WTC11 (cell line): ENCODE results near the gene GMEB1.

ENCODE experiments used
- CTCF ChIP-seq: fragments of 200-600 bp; IDR thresholded peaks from 2 replicates; pipeline ENCODE4 v1.8.0; 2022; ENCODE audit warnings: antibody characterized with exemption
- FOXP1 ChIP-seq: sonication (generic); formaldehyde crosslinking; IDR thresholded peaks from 2 replicates; pipeline ENCODE4 v1.8.0; 2022; ENCODE audit warnings: missing genetic modification reagents, mild to moderate bottlenecking, moderate library complexity, borderline replicate concordance
- GTF2I ChIP-seq: fragments of 250-450 bp; sonication (Bioruptor Pico); conservative IDR thresholded peaks from 2 replicates; pipeline ENCODE4 v1.4.0; 2021; ENCODE audit warnings: mild to moderate bottlenecking
- JUN ChIP-seq: sonication (generic); formaldehyde crosslinking; IDR thresholded peaks from 2 replicates; pipeline ENCODE4 v1.8.0; 2023; ENCODE audit warnings: mild to moderate bottlenecking, missing genetic modification reagents
- MLX ChIP-seq: sonication (generic); formaldehyde crosslinking; IDR thresholded peaks from 2 replicates; pipeline ENCODE4 v1.8.1; 2023; ENCODE audit warnings: mild to moderate bottlenecking, missing genetic modification reagents, moderate library complexity
- SP1 ChIP-seq: sonication (generic); formaldehyde crosslinking; conservative IDR thresholded peaks from 2 replicates; pipeline ENCODE4 v1.8.1; 2022; ENCODE audit warnings: missing genetic modification reagents
- TP53 ChIP-seq: sonication (generic); formaldehyde crosslinking; IDR thresholded peaks from 2 replicates; pipeline ENCODE4 v1.8.1; 2023; ENCODE audit warnings: mild to moderate bottlenecking, missing genetic modification reagents
- ZBTB21 ChIP-seq: sonication (generic); formaldehyde crosslinking; IDR thresholded peaks from 2 replicates; pipeline ENCODE4 v1.8.1; 2023; ENCODE audit warnings: mild to moderate bottlenecking, missing genetic modification reagents, borderline replicate concordance
- TF ChIP-seq, protein P1 (sequence below): sonication (generic); formaldehyde crosslinking; IDR thresholded peaks from 2 replicates; pipeline ENCODE4 v1.8.1; 2022; ENCODE audit warnings: low read depth, missing genetic modification reagents, borderline replicate concordance

- TF ChIP-seq ZBTB21 (CRISPR knock-in tag) = no peak
- no peak for TF ChIP-seq TP53 (CRISPR knock-in tag)
- no peak for TF ChIP-seq CTCF
- TF ChIP-seq MLX (CRISPR knock-in tag) = no peak
- TF ChIP-seq SP1 = no peak
- TF ChIP-seq FOXP1 (CRISPR knock-in tag) = no peak
- TF ChIP-seq JUN (CRISPR knock-in tag) = no peak
- TF ChIP-seq GTF2I (CRISPR knock-in tag) = no peak
- TF ChIP-seq, protein P1, sequence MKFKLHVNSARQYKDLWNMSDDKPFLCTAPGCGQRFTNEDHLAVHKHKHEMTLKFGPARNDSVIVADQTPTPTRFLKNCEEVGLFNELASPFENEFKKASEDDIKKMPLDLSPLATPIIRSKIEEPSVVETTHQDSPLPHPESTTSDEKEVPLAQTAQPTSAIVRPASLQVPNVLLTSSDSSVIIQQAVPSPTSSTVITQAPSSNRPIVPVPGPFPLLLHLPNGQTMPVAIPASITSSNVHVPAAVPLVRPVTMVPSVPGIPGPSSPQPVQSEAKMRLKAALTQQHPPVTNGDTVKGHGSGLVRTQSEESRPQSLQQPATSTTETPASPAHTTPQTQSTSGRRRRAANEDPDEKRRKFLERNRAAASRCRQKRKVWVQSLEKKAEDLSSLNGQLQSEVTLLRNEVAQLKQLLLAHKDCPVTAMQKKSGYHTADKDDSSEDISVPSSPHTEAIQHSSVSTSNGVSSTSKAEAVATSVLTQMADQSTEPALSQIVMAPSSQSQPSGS (CRISPR knock-in tag) = no peak
These were observed 36.9 kb upstream of the GMEB1 start for GRCh38 chr1:28631713-28632112.
